Stimulated activated CD4-positive, alpha-beta T cell treated with anti-CD3 and anti-CD28 coated beads, TNF-alpha, amount 100 ng/mL, for 4 hours (primary cell): ENCODE data around the gene LRRC75A.
A peak's percentile ranks its signal among the peaks of the same experiment; 100 is the strongest.
"Not testable (repeated sequence)": the region's sequence is repeated elsewhere in the genome, so short reads cannot be mapped to it uniquely, and the experiment has no call there.

Experiments used
- DNase-seq, 3 experiments: peaks; one replicate each; pipeline ENCODE4 v3.0.0-alpha.2; 2020; ENCODE audit warnings: low read depth in 3 of 3

LRRC75A gene

DNA sequence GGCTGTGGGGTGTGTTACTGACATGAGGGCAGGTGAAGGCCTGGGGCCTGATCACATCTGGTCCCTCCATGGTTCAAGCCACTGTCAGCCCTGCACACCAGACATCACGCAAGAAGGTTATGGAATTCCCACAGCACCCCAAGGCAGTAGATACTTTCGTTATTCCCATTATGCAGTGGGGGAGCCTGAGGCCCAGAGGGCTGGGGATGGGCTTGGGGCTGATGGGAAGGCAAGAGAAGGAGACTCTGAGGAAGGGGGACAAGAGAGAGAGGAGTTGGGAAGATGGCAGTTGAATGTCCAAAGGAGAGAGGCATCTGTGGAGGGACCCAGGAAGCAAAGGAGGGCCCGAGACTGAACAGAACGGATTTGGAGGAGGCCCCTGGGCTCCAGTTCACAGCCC is 42.0 kb downstream of the LRRC75A start:
- no peak for DNase-seq

- no peak for DNase-seq
These were observed 42.8 kb downstream of the LRRC75A start for GRCh38 chr17:16449121-16449570.

- DNase-seq, result no peak
These were observed 43.5 kb downstream of the LRRC75A start for GRCh38 chr17:16448490-16448889.

- no peak for DNase-seq
These were observed 44.3 kb downstream of the LRRC75A start for GRCh38 chr17:16447676-16448075.

DNA sequence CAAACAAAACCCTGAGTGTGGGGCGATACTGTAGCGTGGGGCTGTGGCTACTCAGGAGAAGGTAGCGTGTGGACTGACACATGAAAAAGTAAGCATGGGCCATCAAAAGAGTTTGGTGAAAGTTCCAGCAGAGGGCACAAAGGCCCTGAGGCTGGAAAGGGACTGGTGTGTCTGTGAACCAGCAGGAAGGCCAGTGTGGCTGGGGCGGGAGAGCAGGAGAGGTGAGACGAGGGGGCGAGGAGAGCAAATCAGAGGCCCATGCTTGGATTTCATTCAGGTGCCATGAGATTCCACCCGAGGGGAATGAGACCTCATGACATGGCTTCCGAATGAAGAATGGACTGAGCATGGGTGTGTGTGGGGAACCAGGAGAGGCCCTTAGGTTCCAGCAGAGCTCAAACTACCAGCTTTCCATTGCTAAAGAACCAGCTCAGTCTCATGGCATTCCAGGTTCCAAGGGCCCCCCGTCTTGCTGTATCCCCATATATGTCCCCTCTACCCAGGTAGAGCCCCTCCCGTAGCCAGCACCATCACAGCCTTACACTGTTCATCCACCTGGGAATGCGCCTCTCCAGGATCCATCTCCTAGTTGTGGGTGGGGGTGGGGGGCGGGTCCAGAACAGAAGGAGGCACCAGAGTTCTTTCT is 45.5 kb downstream of the LRRC75A start:
- no peak for DNase-seq

DNA sequence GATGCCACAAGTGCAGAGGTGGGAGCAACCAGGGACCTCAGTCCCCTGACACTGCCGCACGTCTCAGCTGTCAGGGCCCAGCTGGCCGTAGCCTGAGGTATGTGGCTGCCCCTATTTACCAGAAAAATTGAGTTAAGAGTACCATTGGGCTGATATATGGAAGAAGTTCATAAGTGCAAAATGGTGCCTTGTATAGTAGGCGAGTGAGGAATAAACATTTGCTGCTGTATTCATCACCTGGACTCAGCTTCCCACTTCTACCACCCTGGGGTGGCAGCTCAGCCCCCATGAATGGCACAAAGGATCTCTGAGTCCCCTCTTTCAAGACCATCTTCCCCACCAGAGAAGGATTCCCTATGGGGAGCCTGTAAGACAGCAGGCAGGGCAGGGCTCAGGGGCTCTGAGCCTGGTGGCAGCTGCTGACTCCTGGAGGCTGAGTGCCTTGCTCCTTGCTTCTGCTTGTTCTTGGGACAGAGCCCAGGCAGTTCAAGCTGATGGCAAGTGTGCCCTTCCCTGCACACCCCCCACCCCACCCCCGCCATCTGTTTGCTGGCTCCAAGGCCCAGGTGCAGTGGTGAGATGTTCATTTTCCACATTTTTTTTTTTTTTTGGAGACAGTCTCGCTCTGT is 47.6 kb downstream of the LRRC75A start:
- DNase-seq, result no peak

DNA sequence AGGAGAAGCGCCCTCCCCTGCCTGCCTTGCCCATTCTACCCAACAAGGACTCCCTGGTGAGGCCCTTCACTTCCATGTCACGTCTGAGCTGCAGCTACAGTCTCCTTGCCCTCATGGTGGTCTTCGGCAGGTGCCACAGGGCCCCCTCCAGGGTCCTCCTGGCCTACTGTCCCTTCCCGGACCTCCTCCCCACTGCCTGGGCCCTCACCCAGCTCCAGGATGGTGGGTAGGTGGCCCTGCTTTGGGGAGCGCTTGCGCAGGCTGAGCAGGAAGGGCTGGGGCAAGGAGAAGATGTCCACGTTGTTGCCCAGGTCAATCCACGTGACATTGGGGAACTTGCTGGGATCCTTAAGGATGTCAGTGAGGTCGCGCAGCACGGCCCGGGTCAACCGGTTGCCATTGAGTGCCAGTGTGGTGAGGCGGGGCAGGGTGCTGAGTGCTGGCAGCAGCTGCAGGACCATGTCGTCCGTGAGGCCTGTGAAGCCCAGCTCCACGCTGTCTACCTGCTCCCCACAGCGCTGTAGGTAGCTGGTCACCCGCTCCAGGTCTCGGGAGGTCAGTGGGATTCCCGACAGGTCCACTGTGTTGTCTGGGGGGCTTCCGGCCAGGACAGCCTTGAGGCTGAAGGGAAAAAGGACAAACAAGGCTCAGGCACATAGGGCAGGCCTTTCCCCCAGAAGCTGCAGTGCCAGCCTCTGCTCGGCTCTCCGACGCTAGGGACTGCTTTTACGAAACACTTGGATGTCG is 48.3 kb downstream of the LRRC75A start:
- DNase-seq, result no peak

GRCh38 chr17:16442594-16443510 is 49.1 kb downstream of the LRRC75A start:
- DNase-seq, result no peak

DNA sequence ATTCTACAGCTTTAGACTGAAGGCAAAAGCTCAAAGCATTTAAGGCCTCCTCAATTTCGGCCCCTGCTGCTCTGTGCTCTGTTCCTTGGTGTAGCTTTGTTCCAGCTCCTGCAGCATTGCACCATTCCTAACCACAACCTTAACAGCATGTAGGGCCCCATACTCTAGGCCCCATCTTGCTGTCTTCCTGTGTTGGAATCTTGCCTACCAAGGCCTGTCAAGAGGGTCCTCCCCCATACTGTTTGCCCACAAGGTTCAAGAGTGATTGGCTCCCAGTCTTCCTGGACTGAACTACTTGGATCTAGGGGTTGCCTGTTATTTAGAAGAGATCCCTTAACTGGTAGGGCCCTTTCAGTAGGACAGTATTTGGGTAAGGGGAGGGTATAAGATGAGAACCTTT is 49.9 kb downstream of the LRRC75A start:
- DNase-seq, result no peak

DNA sequence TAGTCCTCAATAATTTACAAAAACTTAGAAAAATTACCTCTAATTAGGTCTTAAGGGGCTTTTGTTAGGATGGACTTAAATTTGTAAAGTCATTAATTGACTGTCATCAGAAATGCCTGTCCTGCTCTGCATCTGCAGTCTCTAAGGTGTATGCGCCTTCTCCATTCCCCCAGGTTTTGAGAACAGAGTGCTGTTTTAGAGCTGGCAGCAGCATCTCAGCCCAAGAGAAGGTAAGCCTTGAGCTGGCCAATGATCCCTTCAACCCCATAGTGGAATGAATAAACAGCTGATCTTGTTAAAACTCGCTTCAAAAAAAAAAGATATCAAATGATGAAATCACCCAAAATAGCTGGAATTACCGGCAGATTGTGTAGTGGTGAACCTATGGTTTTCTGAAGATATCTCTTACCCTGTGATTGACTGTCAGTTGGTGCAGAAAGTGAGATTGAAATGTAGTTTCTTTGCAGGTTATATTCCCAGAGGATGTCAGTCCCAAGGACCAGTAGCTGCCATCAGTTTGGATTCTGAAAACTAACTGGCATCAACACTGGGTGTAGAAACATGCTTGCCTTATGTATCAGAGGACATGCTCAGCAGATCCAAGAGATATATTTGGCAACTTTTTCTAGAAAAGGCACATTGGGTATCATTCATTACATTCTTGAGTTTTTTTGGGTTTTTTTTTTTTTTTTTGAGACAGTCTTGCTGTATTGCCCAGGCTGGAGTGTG is 50.9 kb downstream of the LRRC75A start:
- DNase-seq, result no peak

DNA sequence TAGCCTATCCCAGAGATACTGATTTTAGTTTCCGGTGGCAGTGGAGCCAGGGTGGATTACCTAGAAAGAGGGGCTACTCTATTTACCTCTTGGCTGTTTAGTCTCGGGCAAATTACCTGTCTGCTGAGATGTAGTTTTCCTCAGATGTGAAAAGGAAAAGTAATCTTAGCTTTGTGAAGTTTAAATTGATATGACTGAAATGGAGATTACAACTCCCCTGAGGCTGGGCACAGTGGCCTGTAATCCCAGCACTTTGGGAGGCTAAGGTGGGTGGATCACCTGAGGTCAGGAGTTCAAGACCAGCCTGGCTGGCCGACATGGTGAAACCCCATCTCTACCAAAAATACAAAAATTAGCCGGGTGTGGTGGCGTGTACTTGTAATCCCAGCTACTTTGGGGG is 51.6 kb downstream of the LRRC75A start:
- DNase-seq, result not testable (repeated sequence)

DNA sequence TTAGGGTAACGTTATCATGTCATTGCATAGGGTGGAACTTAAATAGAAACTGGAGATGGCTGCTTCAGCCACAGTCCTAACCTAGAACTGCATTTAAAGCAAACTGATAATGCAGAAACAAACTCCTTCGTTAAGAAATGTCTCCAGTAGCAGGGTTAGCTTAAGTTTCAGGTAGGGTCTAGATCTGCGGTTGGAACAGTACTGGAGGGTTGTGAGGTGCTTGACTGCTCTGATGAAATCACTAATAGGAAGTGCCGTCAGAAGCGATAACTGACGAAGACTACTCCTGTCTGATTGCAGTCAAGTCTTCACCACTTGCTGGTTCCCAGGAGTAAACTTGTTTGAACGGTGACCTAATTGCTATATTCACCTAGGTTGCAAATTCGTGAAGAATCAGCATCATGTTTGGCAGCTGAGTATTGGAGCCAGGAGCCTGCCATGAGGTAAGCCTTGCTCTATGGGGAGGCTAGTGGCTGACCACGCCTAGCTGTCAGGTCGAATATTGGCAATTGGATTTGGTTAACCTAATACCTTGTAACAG is 52.1 kb downstream of the LRRC75A start:
- no peak for DNase-seq

DNA sequence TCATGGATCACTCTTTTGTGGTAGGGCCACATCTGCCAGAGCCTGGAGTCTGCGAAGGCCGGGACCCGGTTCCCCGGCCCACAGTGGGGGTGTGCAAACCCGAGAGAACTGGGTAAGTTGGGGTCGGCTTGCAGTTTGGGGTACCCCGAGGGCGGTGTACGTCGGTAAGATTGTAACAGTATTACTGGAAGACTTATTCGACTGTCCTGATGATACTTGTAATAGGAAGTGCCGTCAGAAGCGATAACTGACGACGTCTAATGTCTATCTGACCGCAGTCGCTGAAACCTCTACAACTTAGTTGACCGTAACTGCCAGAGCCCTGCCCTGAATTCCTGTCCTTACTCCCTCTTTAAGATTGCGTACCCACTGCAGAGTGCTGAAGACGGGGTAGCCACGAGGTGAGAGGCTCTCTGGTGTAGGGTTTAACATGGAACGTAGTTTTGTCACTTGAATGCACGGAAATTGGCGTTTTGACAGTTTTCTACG is 52.6 kb downstream of the LRRC75A start:
- DNase-seq, result peak in 1 of 3 experiments; percentile 13

DNA sequence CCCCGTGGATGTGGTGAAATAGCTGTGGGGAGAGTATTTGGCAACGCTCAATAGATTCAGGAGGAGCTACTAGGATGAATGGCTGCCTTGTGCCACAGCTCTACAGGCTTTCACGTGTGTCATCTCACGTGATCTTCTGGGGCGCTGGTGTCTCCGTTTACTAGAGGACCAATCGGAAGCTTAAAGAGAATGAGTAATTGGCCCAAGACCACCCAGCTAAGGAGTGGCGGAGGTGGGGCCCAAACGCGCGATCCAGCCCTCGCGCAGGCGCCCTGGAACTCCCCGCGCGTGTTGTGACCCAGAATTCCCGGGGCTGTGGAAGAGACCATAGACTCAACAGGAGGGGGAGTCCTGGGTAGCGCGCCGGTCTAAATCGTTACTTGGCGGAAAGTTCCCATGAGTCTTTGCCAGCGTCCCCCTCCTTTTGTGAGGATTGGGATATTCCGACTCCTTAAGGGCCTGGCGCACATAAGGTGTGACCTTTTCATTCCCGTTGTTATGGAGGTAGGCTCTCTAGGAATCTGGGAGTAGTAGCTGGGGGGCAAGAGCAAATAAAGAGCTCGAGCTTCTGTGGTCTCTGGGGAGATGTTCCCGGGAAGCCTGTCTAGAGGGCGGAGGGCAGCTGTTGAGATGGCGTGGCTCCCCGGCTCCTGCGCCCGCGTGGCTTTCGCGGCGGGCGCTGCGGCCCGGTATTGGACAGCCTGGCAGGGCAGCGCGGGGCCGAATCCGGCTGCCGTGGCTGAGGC is 53.3 kb downstream of the LRRC75A start:
- peak; percentile 83 to 93 (median 91) for DNase-seq

DNA sequence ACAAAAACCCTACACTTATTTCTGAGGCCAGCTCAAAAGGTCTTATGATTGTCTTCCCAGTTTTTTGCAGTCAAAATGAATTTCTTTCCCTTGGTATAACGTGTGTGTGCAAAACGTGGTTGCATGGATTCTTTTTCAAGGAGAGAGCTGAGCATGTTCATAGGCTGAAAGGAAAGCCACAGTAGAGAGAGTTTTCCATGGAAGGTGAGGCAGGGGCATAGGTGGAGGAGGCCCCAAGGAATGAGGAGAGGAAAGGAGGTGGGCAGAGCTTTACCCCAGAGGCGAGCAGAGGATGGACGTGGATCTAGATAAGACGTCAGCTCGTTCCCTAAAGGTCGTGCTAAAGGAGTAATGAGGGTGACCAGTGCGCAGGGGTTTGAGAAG is 53.8 kb downstream of the LRRC75A start:
- DNase-seq, result no peak

GRCh38 chr17:16437083-16437482 is 54.9 kb downstream of the LRRC75A start:
- no peak for DNase-seq

- DNase-seq, result no peak
These were observed 55.8 kb downstream of the LRRC75A start for GRCh38 chr17:16435925-16436886.

GRCh38 chr17:16434662-16435061 is 57.3 kb downstream of the LRRC75A start:
- DNase-seq, result no peak

GRCh38 chr17:16433514-16433913 is 58.5 kb downstream of the LRRC75A start:
- no peak for DNase-seq
